ENCODE data around the gene SUMO2.

The SUMO2 gene

DNA sequence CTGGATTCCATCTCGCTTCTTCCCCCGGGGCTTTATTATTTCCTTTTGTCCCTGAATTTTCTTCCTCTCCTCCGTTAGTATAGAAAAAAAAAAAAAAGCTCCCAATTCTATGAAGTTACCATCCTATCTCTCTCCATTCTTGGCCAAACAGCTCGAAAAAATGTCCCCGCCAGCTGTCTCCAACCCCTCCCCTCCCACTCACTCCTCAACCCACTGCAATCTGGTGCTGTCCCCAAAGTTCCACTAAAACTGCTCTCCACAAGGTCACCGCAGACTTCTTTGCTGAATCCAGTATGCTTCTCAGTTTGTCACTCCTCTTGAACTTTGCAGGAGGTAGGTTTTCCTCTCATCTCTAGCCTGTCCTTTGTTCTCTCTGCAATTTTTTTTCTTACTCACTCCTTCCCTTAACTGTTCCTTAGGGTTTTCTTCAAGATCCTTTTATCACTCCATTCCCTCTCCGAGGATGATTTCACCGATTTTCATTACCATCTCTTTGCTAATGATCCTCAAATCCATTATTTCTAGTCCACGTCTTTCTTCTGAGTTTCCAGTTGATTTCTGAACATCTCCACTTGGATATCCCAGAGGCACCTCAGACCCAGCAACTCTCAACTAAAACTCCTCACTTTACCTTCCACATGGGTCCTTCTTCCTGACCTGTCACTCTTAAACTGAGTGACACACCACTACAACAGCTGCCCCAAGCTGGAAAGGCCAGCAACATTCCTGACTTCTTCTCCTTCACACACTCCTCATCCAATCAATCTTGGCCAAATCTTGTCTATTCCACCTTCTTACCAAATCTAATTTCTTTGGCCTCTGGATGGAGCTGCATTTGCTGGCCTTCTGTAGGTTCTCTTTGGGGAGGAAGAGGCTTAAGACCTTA is 1.5 kb upstream of the SUMO2 start:
- no peak overlapping the region for H3K4me3 ChIP-seq (replicated peaks; ENCODE audit: low read depth, low read length)
- TF ChIP-seq, protein P1, sequence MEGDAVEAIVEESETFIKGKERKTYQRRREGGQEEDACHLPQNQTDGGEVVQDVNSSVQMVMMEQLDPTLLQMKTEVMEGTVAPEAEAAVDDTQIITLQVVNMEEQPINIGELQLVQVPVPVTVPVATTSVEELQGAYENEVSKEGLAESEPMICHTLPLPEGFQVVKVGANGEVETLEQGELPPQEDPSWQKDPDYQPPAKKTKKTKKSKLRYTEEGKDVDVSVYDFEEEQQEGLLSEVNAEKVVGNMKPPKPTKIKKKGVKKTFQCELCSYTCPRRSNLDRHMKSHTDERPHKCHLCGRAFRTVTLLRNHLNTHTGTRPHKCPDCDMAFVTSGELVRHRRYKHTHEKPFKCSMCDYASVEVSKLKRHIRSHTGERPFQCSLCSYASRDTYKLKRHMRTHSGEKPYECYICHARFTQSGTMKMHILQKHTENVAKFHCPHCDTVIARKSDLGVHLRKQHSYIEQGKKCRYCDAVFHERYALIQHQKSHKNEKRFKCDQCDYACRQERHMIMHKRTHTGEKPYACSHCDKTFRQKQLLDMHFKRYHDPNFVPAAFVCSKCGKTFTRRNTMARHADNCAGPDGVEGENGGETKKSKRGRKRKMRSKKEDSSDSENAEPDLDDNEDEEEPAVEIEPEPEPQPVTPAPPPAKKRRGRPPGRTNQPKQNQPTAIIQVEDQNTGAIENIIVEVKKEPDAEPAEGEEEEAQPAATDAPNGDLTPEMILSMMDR (IDR thresholded peaks at IDR 0.05; ENCODE audit: low read depth, low read length, missing control alignments), result no peak
- DNase-seq (ENCODE audit: extremely low read depth, low read depth), result no peak

GRCh38 chr17:75182319-75182568 is 515 bp downstream of the SUMO2 start:
- H3K4me3 ChIP-seq (replicated peaks; ENCODE audit: low read depth, low read length), result peak overlapping the region; percentile 94
- DNase-seq (ENCODE audit: extremely low read depth, low read depth), result no peak
- TF ChIP-seq, protein P1 (IDR thresholded peaks at IDR 0.05; ENCODE audit: low read depth, low read length, missing control alignments), result no peak

DNA sequence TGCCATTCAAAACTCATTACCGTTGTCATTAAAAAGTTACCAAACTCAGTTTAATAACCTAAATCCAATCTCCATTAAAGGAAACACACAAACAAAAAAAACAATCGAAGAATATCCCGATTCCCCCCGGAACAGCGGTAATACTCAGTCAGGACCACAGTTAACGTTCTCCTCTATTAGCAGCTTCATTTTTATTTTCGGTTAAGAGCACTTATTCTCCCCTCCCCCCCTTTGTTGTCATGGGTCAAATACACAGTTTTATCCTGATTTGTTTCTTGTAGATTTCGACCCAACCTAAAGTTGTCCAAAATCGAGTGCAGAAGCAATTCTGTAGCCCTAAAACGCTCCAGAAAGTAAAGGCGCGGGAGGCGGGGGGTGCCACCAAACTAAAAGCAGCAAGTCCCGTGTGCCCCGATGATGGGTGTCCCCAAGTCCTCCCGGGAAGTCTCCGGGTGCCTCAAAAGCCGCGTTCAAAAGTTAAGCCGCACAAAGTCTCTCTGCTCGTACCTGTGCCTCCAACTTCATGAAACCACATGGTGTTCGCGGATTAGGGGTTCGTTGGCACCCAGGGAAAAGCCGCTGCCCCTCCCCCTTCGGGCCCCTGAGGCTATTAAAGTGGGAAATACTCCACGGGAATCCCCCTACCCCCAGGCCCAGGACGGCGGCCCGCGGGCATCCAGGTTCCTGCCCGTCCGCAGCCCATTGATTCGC is 996 bp downstream of the SUMO2 start:
- TF ChIP-seq, protein P1 (IDR thresholded peaks at IDR 0.05; ENCODE audit: low read depth, low read length, missing control alignments), result no peak
- DNase-seq (ENCODE audit: extremely low read depth, low read depth), result no peak
- H3K4me3 ChIP-seq (replicated peaks; ENCODE audit: low read depth, low read length), result peak overlapping the region; percentile 94

DNA sequence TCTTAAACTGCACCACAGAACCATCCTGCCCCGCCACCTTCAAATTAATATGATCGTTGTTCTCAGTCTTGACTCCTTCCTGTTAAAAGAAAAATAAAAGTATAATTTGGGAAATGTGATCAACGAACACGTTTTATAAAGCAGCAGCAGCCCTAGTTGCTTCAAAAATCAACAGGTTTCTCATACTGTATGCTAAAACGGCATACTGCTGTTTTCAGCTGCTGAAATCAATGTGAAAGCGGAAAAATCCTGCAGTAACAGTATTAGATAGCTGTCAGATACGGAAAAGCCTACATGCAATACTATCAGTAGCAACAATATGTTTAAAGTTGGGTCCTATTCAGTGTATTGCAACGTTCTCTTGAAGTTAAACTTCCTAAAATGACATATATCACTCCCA is 1.6 kb downstream of the SUMO2 start:
- TF ChIP-seq, protein P1 (IDR thresholded peaks at IDR 0.05; ENCODE audit: low read depth, low read length, missing control alignments), result no peak
- DNase-seq (ENCODE audit: extremely low read depth, low read depth), result no peak
- peak overlapping the region; percentile 94 for H3K4me3 ChIP-seq (replicated peaks; ENCODE audit: low read depth, low read length)

- DNase-seq (ENCODE audit: extremely low read depth, low read depth), result no peak
- TF ChIP-seq, protein P1 (IDR thresholded peaks at IDR 0.05; ENCODE audit: low read depth, low read length, missing control alignments), result no peak
- H3K4me3 ChIP-seq (replicated peaks; ENCODE audit: low read depth, low read length), result no peak overlapping the region
Measured at GRCh38 chr17:75178453-75178852, 4.3 kb downstream of the SUMO2 start.

DNA sequence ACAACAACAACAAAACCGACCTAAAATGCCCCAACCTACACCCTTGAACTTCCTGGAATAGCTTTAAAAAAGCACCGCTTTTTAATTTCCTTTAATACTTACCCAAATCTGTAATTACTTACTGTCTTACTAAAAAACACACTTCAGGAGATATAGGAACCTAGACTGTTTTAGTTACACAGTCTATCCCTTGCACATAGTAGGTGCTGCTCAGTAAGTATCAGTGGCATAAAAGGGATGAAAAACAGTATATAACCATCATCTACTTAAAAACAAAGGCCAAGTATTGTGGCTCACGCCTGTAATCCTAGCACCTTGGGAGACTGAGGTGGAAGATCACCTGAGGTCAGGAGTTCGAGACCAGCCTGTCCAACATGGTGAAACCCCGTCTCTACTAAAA is 6.1 kb downstream of the SUMO2 start:
- H3K4me3 ChIP-seq (replicated peaks; ENCODE audit: low read depth, low read length), result no peak overlapping the region
- TF ChIP-seq, protein P1 (IDR thresholded peaks at IDR 0.05; ENCODE audit: low read depth, low read length, missing control alignments), result no peak
- no peak for DNase-seq (ENCODE audit: extremely low read depth, low read depth)

All from HFF-Myc (cell line).